IgD-negative memory B cell (primary cell): ENCODE results near the gene UBA52. TPM values are rescaled to one million over a fixed set of nuclear protein-coding genes. Genes with fewer than 3 reads are reported as not detected.
"Not testable (repeated sequence)": the region's sequence is repeated elsewhere in the genome, so short reads cannot be mapped to it uniquely, and the experiment has no call there.

ENCODE experiments used
- H3K27ac Mint-ChIP-seq, 3 donors: one replicate each; pipeline ENCODE4 v1.8.0; 2020 to 2022; ENCODE audit warnings: mild to moderate bottlenecking in 3 of 3, mixed read lengths in 3 of 3, moderate library complexity in 1 of 3
- H3K27me3 Mint-ChIP-seq: one replicate; pipeline ENCODE4 v1.8.0; 2021; ENCODE audit warnings: mixed read lengths
- H3K36me3 Mint-ChIP-seq: one replicate; pipeline ENCODE4 v1.8.0; 2020; ENCODE audit warnings: mild to moderate bottlenecking, mixed read lengths
- H3K4me1 Mint-ChIP-seq, 3 donors: one replicate each; pipeline ENCODE4 v1.8.0; 2020 to 2022; ENCODE audit warnings: mixed read lengths in 3 of 3, mild to moderate bottlenecking in 1 of 3
- H3K4me3 Mint-ChIP-seq, 4 donors: one replicate each; pipeline ENCODE4 v1.8.0; 2020 to 2022; ENCODE audit warnings: mild to moderate bottlenecking in 4 of 4, mixed read lengths in 4 of 4, moderate library complexity in 3 of 4
- H3K9me3 Mint-ChIP-seq, 3 donors: one replicate each; pipeline ENCODE4 v1.8.0; 2020 to 2021; ENCODE audit warnings: mixed read lengths in 3 of 3, mild to moderate bottlenecking in 1 of 3
- polyA plus RNA-seq: library from polyadenylated mRNA; unstranded; fragments of 300-500 nt; fragmentation: Illumina TruSeq; gene quantifications from one replicate; pipeline ENCODE4 v1.2.3, GENCODE V29; 2021

UBA52 gene
- polyA plus RNA-seq, 1 donor from 2014 or later = 1,891 TPM

DNA sequence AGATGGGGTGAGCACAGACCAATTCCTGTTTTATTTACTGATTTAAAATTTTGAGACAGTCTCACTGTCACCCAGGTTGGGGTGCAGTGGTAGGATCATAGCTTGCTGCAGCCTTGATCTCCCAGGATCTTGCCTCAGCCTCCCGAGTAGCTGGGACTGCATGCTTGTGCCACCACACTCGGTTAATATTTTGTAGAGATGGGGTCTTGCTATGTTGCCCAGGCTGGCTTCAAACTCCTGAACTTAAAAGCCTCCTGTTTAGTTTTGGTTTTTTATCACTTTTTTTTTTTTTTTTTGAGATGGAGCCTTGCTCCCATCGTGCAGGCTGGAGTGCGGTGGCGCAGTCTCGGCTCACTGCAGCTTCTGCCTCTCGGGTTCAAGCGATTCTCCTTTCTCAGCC lies 4.7 kb downstream of the UBA52 start:
- Mint-ChIP-seq H3K27ac (no peak overlapping the region), H3K9me3 (no peaks in the 10 kb centered on the region), H3K36me3 (peaks cover 2% of the 10 kb centered on the region), H3K4me1 (peaks cover 12 to 15% (median 13%) of the 10 kb centered on the region in 3 donors), H3K27me3 (no peaks in the 10 kb centered on the region), H3K4me3 (no peak overlapping the region)

DNA sequence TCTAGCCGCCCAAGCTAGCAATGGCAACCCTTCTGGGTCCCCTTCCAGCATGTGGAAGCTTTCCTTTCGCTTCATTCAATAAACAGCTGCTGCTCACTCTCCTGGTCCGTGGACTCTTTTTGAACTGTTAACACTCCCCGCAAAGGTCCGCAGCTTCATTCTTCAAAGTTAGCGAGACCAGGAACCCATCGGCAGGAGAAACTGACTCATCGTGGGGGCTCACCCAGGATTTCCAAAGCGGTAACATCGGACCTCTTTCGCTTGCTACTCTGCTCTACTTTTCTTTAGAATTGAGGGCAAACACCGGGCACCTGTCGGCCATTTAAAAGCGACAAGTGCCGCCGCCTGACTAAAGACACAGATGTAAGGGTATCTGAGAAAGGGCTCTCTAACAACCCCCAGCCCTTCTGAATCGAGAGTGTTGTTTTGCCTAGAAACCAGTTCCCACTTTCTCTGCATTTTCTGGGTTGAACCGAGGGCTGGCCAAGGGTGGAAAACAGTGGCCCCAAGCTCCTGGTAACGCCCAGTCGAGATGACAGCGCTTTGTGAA lies 5.8 kb downstream of the UBA52 start:
- H3K27ac Mint-ChIP-seq = peak overlapping the region in 1 of 3 donors; percentile 23
- H3K4me3 Mint-ChIP-seq = peak overlapping the region in 1 of 4 donors; percentile 14
- peaks cover 5 to 11% (median 8%) of the 10 kb centered on the region in 3 donors for H3K4me1 Mint-ChIP-seq
- H3K27me3 Mint-ChIP-seq = no peaks in the 10 kb centered on the region
- H3K36me3 Mint-ChIP-seq = peaks cover 1% of the 10 kb centered on the region
- H3K9me3 Mint-ChIP-seq = no peaks in the 10 kb centered on the region

DNA sequence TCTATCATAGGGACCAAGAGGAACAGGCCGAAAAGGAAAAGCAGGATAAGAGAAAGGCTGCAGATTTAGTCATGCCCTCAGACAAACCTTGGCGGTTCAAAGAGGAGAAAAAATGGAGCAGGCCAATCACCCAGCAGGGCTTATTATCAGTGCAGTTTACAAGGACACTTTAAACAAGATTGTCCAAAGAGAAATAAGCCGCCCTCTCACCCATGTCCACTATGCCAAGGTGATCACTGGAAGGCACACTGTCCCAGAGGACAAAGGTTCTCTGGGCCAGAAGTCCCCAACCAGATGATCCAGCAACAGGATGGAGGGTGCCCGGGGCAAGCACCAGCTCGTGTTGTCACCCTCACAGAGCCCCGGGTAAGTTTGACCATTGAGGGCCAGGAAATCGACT lies 8.7 kb downstream of the UBA52 start:
- no peaks in the 10 kb centered on the region for H3K9me3 Mint-ChIP-seq
- H3K36me3 Mint-ChIP-seq = no peaks in the 10 kb centered on the region
- no peak overlapping the region for H3K4me3 Mint-ChIP-seq
- H3K27ac Mint-ChIP-seq = no peak overlapping the region
- no peaks in the 10 kb centered on the region for H3K27me3 Mint-ChIP-seq
- peaks cover 0 to under 1% (median 0%) of the 10 kb centered on the region in 3 donors for H3K4me1 Mint-ChIP-seq

GRCh38 chr19:18586306-18586705 lies 14.6 kb downstream of the UBA52 start:
- Mint-ChIP-seq H3K9me3 (no peaks in the 10 kb centered on the region), H3K4me1 (peaks cover 19 to 33% (median 21%) of the 10 kb centered on the region in 3 donors), H3K27ac (peak overlapping the region in 1 of 3 donors; percentile 22), H3K27me3 (no peaks in the 10 kb centered on the region), H3K36me3 (no peaks in the 10 kb centered on the region), H3K4me3 (peak overlapping the region in 3 of 4 donors; percentile 32 to 65 (median 65))

DNA sequence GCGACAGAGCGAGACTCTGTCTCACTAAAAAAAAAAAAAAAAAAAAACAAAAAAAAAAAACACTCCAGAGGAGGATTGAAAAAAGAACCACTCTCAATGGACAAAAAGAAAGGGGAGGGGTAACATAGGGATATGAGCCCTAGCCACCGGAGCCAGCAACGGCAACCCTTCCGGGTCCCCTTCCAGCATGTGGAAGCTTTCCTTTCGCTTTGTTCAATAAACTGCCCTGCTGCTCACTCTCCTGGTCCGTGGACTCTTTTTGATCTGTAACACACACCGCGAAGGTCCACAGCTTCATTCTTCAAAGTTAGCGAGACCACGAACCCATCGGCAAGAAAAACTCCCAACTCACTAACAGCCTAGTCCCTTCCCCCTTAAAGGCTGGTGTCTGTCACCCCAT lies 15.9 kb downstream of the UBA52 start:
- H3K36me3 Mint-ChIP-seq = no peaks in the 10 kb centered on the region
- H3K27ac Mint-ChIP-seq = peak overlapping the region in 2 of 3 donors; percentile 83 to 92
- H3K9me3 Mint-ChIP-seq = no peaks in the 10 kb centered on the region
- H3K4me1 Mint-ChIP-seq = peaks cover 21 to 33% (median 22%) of the 10 kb centered on the region in 3 donors
- peak overlapping the region; percentile 71 to 95 (median 83) for H3K4me3 Mint-ChIP-seq
- no peaks in the 10 kb centered on the region for H3K27me3 Mint-ChIP-seq

GRCh38 chr19:18587962-18588610 lies 16.4 kb downstream of the UBA52 start:
- Mint-ChIP-seq H3K4me1 (peaks cover 21 to 33% (median 22%) of the 10 kb centered on the region in 3 donors), H3K27ac (peak overlapping the region; percentile 76 to 92 (median 83)), H3K27me3 (no peaks in the 10 kb centered on the region), H3K36me3 (no peaks in the 10 kb centered on the region), H3K4me3 (peak overlapping the region; percentile 83 to 95 (median 88)), H3K9me3 (no peaks in the 10 kb centered on the region)

DNA sequence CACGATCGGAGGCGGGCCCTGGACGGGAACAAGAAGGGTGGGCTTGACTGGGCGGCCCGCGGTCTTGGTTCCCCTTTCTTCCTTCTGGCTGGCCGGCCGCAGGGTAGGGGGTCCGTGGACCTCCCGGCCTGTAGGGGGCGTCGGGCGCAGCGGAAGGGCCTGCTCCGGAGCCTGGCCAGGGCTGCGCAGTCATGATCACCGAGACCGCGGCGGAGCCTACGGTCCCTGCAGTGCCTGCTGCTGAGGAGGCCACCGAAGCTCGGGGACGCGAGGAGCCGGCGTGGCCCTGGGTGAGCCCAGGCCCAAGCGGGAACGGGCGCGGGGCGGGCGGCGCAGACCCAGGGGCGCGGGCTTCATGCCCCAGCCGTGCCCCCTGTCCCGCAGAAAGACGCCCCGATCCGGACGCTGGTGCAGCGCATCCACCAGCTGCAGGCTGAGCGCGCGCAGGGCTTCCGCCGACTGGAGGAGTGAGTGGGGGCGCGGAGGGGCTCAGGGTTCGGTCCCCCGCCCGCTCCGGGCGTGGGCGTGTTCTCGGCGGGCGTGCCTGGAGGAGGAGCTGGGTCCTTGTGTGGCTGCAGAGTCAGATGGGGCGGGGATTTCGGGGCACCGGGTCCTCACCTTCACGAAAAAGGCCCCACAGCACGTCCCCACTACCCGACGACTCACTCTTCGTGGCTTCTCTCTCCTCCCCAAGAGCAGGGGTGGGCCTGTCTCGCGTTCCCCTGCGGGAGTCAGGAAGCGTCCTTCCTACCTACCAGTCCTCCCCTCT lies 17.1 kb downstream of the UBA52 start, which contains the start of gene REX1BD:
REX1BD (plus strand) TSS at position 188 of the 769 bp plus-strand sequence; CDS start at position 192, 4 bp downstream.
- peak within 1 kb of the TSS; percentile 83 to 92 (median 91) for H3K27ac Mint-ChIP-seq
- no peaks in the 10 kb centered on the region for H3K27me3 Mint-ChIP-seq
- H3K4me1 Mint-ChIP-seq = peaks cover 21 to 36% (median 22%) of the 10 kb centered on the region in 3 donors
- H3K36me3 Mint-ChIP-seq = no peaks in the 10 kb centered on the region
- peak within 1 kb of the TSS; percentile 83 to 95 (median 88) for H3K4me3 Mint-ChIP-seq
- no peaks in the 10 kb centered on the region for H3K9me3 Mint-ChIP-seq

GRCh38 chr19:18589380-18590272 lies 18.0 kb downstream of the UBA52 start:
- Mint-ChIP-seq H3K9me3 (no peaks in the 10 kb centered on the region), H3K27ac (peak overlapping the region; percentile 83 to 92 (median 91)), H3K27me3 (no peaks in the 10 kb centered on the region), H3K36me3 (no peaks in the 10 kb centered on the region), H3K4me1 (peaks cover 21 to 36% (median 25%) of the 10 kb centered on the region in 3 donors), H3K4me3 (peak overlapping the region; percentile 83 to 95 (median 88))

DNA sequence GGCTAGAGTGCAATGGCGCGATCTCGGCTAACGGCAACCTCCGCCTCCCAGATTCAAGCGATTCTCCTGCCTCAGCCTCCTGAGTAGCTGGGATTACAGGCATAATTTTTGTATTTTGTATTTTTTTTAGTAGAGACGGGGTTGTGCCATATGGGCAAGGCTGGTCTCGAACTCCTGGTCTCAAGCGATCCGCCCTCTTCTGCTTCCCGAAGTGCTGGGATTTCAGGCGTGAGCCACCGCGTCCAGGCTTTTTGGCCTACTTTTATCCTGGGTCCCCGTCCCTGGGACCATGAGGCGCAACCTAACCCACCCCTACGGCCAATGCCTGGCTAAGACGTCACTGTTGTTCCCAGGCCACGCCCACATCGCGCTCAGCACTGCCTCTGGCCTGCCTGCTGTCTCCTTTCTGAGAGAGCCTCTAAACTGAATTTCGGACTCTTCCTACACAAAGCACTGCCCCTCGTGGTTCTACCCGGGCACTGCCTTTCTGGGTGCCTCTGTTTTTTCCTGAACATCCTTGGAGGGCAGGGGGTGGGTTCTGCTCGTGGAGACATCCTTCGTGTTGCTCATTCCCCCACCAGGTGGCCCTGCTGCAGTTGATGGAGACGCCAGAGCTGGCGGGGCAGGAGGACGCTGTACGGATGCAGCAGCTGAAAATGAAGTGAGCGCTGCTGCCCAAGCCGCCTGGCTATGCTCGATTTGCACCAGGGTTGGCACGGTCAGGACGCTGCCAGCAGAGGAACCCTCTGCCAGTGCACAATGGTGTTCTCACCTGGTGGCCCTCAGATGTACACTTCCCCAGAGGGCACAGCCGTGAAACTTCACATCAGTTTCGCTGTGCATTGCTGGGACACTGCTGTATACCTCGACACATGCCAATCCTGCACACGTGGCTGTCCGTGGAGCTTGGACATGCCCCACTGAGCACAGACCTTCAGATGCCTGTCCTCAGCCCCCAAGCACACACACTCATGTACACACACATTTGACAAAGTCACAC lies 18.9 kb downstream of the UBA52 start:
- no peaks in the 10 kb centered on the region for H3K9me3 Mint-ChIP-seq
- H3K4me3 Mint-ChIP-seq = peak overlapping the region; percentile 83 to 95 (median 88)
- H3K27me3 Mint-ChIP-seq = peaks cover 3% of the 10 kb centered on the region
- peak overlapping the region in 2 of 3 donors; percentile 81 to 91 for H3K27ac Mint-ChIP-seq
- H3K4me1 Mint-ChIP-seq = peaks cover 21 to 38% (median 30%) of the 10 kb centered on the region in 3 donors
- no peaks in the 10 kb centered on the region for H3K36me3 Mint-ChIP-seq

DNA sequence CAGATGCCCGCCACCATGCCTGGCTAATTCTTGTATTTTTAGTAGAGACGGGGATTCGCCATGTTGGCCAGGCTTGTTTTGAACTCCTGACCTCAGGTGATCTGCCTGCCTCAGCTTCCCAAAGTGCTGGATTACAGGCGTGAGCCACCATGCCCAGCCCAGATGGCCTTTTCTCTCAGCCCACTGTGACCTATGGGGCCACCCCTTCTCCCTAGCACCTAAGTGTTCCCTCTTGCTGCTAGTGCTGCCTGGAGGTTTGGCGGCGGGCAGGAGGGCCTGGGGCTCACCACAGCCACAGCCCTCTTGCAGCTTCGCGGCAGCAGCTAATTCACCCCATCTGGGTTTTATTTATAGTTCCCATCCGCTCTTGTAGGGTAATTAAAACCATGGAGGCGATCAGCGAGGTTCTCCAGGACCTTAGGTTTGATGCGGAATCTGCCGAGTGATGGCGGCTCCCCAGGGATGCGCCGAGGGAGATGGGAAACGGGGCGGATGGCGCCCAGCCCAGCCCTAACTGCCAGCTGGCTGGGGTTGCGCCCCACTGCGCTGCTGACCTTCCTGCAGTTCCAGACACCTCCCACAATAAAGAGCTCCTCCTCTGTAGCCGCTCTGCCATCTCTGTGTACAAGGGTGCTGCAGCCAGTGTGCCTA lies 20.2 kb downstream of the UBA52 start:
- H3K27me3 Mint-ChIP-seq = peaks cover 8% of the 10 kb centered on the region
- no peaks in the 10 kb centered on the region for H3K36me3 Mint-ChIP-seq
- H3K4me1 Mint-ChIP-seq = peaks cover 13 to 29% (median 28%) of the 10 kb centered on the region in 3 donors
- H3K27ac Mint-ChIP-seq = peak overlapping the region in 1 of 3 donors; percentile 71
- H3K4me3 Mint-ChIP-seq = peak overlapping the region in 3 of 4 donors; percentile 34 to 74 (median 34)
- H3K9me3 Mint-ChIP-seq = no peaks in the 10 kb centered on the region

DNA sequence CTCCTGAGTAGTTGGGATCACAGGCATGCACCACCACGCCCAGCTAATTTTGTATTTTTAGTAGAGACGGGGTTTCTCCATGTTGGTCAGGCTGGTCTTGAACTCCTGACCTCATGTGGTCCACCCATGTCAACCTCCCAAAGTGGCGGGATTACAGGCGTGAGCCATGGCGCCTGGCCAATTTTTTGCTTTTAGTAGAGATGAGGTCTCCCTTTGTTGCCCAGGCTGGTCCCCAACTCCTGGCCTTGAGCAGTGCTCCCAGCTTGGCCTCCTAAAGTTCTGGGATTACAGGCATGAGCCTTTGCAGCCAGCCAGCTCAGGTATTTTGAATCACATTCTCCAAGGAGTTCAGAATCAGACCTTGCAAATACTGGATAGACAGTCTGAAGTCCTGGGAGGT lies 21.1 kb downstream of the UBA52 start:
- not testable (repeated sequence) for H3K27me3 Mint-ChIP-seq, H3K36me3 Mint-ChIP-seq, H3K9me3 Mint-ChIP-seq
- H3K4me1 Mint-ChIP-seq = peaks cover 11 to 28% (median 27%) of the 10 kb centered on the region in 3 donors
- peak overlapping the region in 2 of 4 donors; percentile 34 to 63 for H3K4me3 Mint-ChIP-seq
- H3K27ac Mint-ChIP-seq = peak overlapping the region in 2 of 3 donors; percentile 19 to 83

- Mint-ChIP-seq H3K4me3 (peak overlapping the region in 3 of 4 donors; percentile 34 to 80 (median 38)), H3K27me3 (peaks cover 11% of the 10 kb centered on the region), H3K27ac (peak overlapping the region in 2 of 3 donors; percentile 40 to 76)
Measured at GRCh38 chr19:18593367-18594095, 21.9 kb downstream of the UBA52 start.

More at GRCh38 chr19:18593367-18594095, 21.9 kb downstream of the UBA52 start:
- H3K36me3 Mint-ChIP-seq = no peaks in the 10 kb centered on the region
- no peaks in the 10 kb centered on the region for H3K9me3 Mint-ChIP-seq
- peaks cover 4 to 26% (median 21%) of the 10 kb centered on the region in 3 donors for H3K4me1 Mint-ChIP-seq
